GM19025 (cell line): ENCODE data around the gene PLPPR3.

Source experiments
- ATAC-seq: cut with Tn5 transposase; IDR thresholded peaks from one replicate; pipeline ENCODE4 v1.9.1; 2021; ENCODE audit warnings: mild to moderate bottlenecking, low read depth, moderate library complexity; ENCODE audit not compliant: unreplicated experiment

Gene PLPPR3

GRCh38 chr19:780935-781334 is 40.8 kb downstream of the PLPPR3 start:
- ATAC-seq = no peak

GRCh38 chr19:778910-779653 is 42.7 kb downstream of the PLPPR3 start:
- no peak for ATAC-seq

GRCh38 chr19:776549-776948 is 45.2 kb downstream of the PLPPR3 start:
- ATAC-seq = no peak

- no peak for ATAC-seq
Measured at GRCh38 chr19:772730-773436, 48.9 kb downstream of the PLPPR3 start.

GRCh38 chr19:772063-772462 is 49.7 kb downstream of the PLPPR3 start:
- no peak for ATAC-seq

- no peak for ATAC-seq
Measured at GRCh38 chr19:771332-771785, 50.4 kb downstream of the PLPPR3 start.

GRCh38 chr19:769616-770015 is 52.1 kb downstream of the PLPPR3 start:
- ATAC-seq = no peak

- no peak for ATAC-seq
Measured at GRCh38 chr19:768424-768823, 53.3 kb downstream of the PLPPR3 start.

GRCh38 chr19:765179-765738 is 56.5 kb downstream of the PLPPR3 start:
- no peak for ATAC-seq

- no peak for ATAC-seq
Measured at GRCh38 chr19:764301-764700, 57.5 kb downstream of the PLPPR3 start.

- ATAC-seq = no peak
Measured at GRCh38 chr19:763869-764268, 57.9 kb downstream of the PLPPR3 start.

GRCh38 chr19:763181-763580 is 58.6 kb downstream of the PLPPR3 start:
- ATAC-seq = no peak
